Measurements from ENCODE around the gene KIAA0753. TPM values are rescaled to one million over a fixed set of nuclear protein-coding genes. Genes with fewer than 3 reads are reported as not detected.

Gene KIAA0753
- total and polyA plus RNA-seq, 2 of the 13 experiments (the other 11 are each of a cell fraction or from before 2014, with no cell fraction given): 5.2 to 9.1 TPM

DNA sequence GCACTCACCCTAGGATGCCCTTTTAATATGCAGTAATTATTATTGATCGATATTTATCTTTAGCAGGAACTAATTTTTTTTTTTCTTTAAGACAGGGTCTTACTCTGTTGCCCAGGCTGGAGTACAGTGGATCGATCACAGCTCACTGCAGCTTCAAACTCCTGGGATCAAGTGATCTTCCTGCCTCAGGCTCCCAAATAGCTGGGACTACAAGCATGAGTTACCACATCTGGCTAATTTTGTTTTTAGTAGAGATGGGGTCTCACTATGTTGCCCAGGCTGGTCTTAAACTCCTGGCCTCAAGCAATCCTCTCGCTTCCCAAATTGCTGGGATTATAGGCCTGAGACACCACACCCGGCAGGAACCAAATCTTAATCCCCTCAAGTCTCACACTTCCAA is 29.3 kb downstream of the KIAA0753 start:
- in situ Hi-C loops (cut with HindIII; ENCODE audit: extremely low pct_ligation_motif_present, low pct_unique_long_range_greater_than_20kb): no loop called here
- no peaks in the 10 kb centered on the region for H3K9me3 ChIP-seq (ENCODE audit: low read length)
- no peak overlapping the region for H3K27ac ChIP-seq (ENCODE audit: extremely low read length, insufficient read depth, low read length)
- H3K36me3 ChIP-seq (replicated peaks in 1 of 2; ENCODE audit: control insufficient read depth in 1 of 2, insufficient read depth in 2 of 2, low read length in 2 of 2): peaks cover 16 to 56% of the 10 kb centered on the region in 2 experiments; a peak in 4 of 5 replicates
- BruUV-seq (replicated peaks): no TSS peak
- no peak for DNase-seq (ENCODE audit: low spot score)
- intact Hi-C loops (cut with micrococcal nuclease; ENCODE audit: unreplicated experiment): no loop called here
- no peaks in the 10 kb centered on the region for H3K4me1 ChIP-seq (ENCODE audit: insufficient read depth, low read length)
- H3K27me3 ChIP-seq (ENCODE audit: control insufficient read depth in 1 of 2, insufficient read depth in 2 of 2, low read length in 2 of 2): no peaks in the 10 kb centered on the region
- WGBS (ENCODE audit: low lambda C conversion rate): 96% methylated on average over 4 of the region's 4 CpGs
- no peak overlapping the region for H2AFZ ChIP-seq (ENCODE audit: low read length)
- H3K9ac ChIP-seq (ENCODE audit: insufficient read depth, low read depth, low read length): no peak overlapping the region
- TF ChIP-seq ZNF251 (CRISPR knock-in tag; IDR thresholded peaks at IDR 0.05) (no peak), BRF2 (CRISPR knock-in tag; IDR thresholded peaks at IDR 0.05) (no peak), ZNF101 (CRISPR knock-in tag; IDR thresholded peaks at IDR 0.05; ENCODE audit: borderline replicate concordance, low read depth) (no peak), STAT5B (CRISPR knock-in tag; IDR thresholded peaks at IDR 0.05) (no peak), SKI (IDR thresholded peaks at IDR 0.05; ENCODE audit: partially characterized antibody) (no peak), ZNF407 (CRISPR knock-in tag; IDR thresholded peaks at IDR 0.05; ENCODE audit: not compliant biosample characterization) (no peak), ZFP91 (CRISPR knock-in tag; IDR thresholded peaks at IDR 0.05; ENCODE audit: borderline replicate concordance) (no peak)
- TF ChIP-seq, protein P1, sequence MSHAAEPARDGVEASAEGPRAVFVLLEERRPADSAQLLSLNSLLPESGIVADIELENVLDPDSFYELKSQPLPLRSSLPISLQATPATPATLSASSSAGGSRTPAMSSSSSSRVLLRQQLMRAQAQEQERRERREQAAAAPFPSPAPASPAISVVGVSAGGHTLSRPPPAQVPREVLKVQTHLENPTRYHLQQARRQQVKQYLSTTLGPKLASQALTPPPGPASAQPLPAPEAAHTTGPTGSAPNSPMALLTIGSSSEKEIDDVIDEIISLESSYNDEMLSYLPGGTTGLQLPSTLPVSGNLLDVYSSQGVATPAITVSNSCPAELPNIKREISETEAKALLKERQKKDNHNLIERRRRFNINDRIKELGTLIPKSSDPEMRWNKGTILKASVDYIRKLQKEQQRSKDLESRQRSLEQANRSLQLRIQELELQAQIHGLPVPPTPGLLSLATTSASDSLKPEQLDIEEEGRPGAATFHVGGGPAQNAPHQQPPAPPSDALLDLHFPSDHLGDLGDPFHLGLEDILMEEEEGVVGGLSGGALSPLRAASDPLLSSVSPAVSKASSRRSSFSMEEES (CRISPR knock-in tag; IDR thresholded peaks at IDR 0.05): no peak
- ChIA-PET POLR2A (no interaction called here), CTCF (ENCODE audit: low intra/inter-chr PET ratio, low total read pairs) (no interaction called here)
- no peak overlapping the region for H3K4me2 ChIP-seq (ENCODE audit: low read depth, low read length)
- H4K20me1 ChIP-seq (ENCODE audit: insufficient read depth, low read length): no peaks in the 10 kb centered on the region
- no peak for ATAC-seq
- no peak overlapping the region for H3K4me3 ChIP-seq (replicated peaks in 1 of 3; ENCODE audit: insufficient read depth in 1 of 3, low read depth in 2 of 3, low read length in 3 of 3)
- no peaks in the 10 kb centered on the region for H3K79me2 ChIP-seq (ENCODE audit: insufficient read depth, low read length)
- FAIRE-seq: no peak
